GM23248 (cell line): ENCODE data around the gene SOWAHC.

Experiments
- EZH2 ChIP-seq: fragments of 200-600 bp; sonication (generic); IDR thresholded peaks from 2 replicates; pipeline ENCODE4 v1.6.1; 2018; ENCODE audit warnings: antibody characterized with exemption, mild to moderate bottlenecking; ENCODE audit not compliant: insufficient read depth, poor library complexity, severe bottlenecking
- EZH2phosphoT487 ChIP-seq: fragments of 200-600 bp; sonication (generic); IDR thresholded peaks from 2 replicates; pipeline ENCODE4 v1.6.1; 2018; ENCODE audit warnings: antibody characterized with exemption, moderate library complexity, mild to moderate bottlenecking, low read depth; ENCODE audit not compliant: insufficient read depth

GRCh38 chr2:109613922-109614714, at the start of gene SOWAHC, which contains the start of gene SEPTIN10:
- TF ChIP-seq EZH2 (no peak), EZH2phosphoT487 (no peak)
